Activated gamma-delta T cell (primary cell): ENCODE measurements around the gene FSD2.

Experiments
- DNase-seq: peaks from one replicate; lab custom pipeline; 2025; lab: John Stamatoyannopoulos, UW
- total RNA-seq, 2 donors: gene quantifications; one replicate each; lab custom pipeline; 2026; lab: John Stamatoyannopoulos, UW

Gene FSD2, protein sequence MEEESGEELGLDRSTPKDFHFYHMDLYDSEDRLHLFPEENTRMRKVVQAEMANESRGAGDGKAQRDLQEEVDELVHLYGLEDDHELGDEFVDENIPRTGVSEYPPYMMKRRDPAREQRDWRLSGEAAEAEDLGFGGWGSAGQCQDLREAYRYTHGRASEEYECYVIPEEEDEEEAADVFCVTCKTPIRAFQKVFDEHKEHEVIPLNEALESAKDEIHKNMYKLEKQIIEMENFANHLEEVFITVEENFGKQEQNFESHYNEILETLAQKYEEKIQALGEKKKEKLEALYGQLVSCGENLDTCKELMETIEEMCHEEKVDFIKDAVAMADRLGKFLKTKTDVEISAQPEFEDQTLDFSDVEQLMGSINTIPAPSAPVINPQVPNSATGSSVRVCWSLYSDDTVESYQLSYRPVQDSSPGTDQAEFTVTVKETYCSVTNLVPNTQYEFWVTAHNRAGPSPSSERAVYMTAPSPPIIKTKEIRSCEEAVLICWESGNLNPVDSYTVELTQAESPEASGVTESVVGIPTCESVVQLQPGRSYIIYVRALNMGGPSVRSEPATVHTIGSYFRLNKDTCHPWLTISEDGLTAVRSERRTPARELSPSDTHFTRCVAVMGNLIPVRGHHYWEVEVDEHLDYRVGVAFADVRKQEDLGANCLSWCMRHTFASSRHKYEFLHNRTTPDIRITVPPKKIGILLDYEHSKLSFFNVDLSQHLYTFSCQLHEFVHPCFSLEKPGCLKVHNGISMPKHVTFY
- total RNA-seq: 0 to 0.15 reads per million in 2 donors

DNA sequence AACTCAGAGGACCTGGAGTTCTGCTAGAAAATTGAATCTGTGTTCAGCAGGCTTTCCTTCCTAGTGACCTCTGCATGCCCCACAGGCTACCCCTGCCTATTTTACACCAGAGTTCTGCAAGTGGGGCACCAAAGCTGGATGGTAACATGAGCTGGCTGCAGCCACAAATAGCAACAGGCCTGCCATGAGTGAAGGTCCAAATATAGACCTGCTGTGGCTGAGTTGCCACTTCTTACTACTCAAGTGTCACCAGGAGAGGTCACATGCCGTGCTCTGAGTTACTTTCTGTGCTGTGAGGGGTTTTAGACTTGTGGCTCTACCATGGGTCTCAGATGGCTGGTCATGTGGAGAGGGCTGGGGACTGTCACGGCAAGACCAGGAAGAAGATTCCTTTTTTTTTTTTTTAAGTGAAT is at the start of gene FSD2:
Gene FSD2, minus strand, starts transcription at position 76 of the 413 bp plus-strand sequence. CDS start 18,679 bp downstream, outside the sequence.
- no peak for DNase-seq

DNA sequence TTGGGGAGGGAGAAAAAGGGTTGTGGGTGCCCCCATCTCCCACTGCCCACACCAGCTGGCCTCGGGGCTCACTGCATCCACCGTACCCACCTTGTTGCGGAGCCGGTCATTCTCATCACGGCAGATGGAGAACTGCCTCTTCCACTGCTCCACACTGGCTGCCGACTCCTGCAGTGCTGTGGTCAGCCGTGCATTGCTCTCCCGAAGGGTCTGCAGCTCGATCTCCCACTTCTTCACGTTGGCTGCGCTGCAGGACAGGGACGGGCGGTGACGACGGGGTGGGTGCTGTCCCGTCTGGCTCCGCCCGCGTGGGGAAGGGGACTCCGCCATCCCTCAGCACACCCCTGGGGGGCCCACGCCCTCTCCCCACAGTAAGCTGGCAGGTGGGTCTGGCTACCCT is 48.7 kb upstream of the FSD2 start:
- DNase-seq: no peak

DNA sequence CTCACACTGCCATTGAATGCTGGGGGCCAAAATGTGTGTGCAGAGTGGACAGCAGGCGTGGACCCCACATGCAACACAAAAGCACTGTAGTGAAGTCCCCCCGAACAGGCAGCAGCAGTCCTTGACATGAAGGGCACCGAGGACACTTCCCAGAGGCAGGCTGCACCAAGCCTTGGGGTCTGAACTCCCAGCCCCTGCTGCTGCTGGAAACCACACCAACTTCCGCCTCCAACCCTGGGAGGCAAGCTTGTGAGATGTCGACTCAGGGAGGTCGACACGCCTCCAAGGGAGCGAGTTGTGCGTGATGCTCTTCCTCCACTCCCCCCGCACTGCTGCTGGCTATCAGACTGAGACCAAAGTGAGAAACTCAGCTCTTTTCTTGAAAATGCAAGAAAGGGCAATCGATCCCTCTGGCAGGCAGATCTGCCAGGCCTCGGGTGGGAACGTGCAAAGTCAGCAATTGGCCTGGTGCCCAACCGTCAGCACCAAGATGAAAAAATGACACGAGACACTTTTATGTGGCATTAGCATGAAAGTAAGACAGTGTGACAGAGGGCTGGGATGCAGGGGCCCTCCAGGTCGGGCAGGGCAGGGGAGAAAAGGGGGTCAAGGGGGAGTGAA is 47.2 kb upstream of the FSD2 start:
- DNase-seq: no peak

DNA sequence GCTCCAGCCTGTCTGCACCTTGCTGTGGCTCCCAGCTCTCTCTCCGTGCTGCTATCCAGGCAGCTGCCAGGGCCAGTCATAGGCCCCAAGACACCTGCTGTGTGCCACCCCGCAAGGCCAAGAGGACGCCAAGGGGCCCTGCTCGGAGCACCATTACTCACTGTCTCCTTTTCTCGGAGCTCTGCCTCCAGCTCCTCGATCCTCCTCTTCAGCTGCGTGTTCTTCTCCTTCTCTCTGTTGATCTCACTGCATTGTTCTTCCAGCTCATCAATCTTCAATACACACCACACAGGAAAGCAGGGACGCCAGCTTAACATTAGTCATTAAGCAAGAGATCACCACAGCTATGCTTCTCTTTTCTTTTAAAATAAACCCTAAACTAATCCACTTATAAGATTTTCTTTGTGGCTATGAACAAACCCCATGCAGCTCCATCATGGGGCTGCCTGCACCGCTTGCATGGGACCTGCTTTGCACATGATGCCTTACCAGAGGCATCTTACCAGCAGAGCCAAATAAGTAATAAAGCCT is 46.2 kb upstream of the FSD2 start:
- DNase-seq: no peak

DNA sequence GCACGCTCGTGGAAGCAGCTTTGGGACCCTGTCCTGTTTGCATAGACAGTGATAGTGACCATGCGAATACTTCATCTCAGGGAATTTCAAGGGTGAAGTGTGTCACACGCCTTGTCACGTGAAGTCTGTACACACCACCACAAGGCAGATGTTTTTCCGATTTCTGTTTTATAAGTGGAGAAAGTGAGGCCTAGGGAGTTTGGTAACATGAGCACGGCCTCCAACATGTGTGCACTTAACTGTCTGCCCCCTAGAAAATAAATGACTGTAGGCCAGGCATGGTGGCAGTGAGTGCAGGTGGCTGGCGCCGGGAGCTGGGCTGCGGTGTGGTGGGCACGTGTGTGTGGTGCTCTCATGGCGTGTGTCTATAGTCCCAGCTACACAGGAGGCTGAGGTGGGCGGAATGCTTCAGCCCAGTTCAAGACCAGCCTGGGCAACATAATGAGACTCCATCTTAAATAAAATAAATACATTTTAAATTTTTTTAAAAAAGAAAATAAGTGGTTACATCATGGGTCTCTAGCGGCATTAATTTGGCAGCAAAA is 45.5 kb upstream of the FSD2 start:
- DNase-seq: no peak

DNA sequence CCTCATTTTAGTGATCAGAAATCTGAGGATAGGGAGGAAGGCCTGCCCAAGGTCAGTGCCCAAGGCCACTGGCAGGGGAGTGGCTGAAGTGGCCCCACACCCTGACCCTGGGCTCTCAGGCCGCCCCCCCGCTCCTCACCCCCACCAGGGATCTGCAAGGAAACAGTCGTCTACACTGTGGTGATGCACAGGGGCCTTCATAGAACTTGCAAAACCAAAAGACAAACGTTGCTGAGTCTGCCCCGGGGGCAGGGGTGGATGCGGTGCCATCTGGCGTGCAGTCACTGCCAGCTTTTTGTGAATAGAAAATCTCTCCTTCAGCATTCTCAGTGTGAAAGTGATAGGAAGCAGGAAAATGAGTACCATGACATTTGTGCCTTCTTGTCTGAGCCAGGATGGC is 44.9 kb upstream of the FSD2 start:
- DNase-seq: no peak

DNA sequence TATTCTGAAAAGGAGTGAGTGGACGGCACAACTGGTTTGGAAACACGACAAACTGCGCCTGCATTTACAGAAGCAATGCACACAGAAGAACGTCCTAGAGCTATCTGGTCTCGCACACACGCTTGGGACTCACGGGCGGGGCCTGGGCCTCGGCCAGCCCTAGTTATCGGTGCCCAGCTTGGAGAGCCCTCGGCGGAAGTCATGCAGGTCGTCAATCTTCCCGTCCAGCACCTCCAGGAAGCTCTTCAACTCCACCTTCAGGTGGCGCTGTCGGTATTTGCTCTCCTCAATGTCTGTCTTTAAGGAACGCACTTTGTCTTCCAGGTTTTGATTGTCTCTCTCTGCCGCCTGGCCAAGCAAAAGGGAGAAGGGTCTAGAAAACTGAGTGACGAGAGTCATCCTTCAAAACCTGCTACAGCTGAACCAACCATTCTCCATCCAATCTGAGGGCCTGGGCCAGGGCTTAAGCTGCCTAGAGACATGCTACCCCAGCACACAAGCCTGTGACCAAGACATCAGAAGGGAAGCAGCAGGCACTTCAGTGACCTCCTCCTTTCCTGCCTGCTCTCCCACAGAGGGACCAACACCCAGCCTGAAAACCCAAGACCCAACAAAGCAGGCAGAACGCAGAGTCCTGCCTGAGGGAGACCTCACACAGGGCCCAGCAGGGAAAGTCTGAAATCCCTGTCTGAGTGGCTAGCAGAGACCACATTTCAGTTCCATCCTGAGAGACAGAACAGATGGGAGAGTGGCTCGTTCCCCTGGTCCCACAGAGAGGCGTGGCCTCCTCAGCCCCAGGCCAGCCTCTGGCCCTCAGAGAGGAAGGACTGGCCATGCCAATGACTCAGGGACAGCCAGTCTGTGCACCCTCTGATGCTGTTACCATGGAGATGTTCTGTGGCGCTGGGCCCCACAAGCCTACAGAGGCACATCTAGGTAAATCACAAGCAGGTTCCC is 44.0 kb upstream of the FSD2 start:
- DNase-seq: no peak

DNA sequence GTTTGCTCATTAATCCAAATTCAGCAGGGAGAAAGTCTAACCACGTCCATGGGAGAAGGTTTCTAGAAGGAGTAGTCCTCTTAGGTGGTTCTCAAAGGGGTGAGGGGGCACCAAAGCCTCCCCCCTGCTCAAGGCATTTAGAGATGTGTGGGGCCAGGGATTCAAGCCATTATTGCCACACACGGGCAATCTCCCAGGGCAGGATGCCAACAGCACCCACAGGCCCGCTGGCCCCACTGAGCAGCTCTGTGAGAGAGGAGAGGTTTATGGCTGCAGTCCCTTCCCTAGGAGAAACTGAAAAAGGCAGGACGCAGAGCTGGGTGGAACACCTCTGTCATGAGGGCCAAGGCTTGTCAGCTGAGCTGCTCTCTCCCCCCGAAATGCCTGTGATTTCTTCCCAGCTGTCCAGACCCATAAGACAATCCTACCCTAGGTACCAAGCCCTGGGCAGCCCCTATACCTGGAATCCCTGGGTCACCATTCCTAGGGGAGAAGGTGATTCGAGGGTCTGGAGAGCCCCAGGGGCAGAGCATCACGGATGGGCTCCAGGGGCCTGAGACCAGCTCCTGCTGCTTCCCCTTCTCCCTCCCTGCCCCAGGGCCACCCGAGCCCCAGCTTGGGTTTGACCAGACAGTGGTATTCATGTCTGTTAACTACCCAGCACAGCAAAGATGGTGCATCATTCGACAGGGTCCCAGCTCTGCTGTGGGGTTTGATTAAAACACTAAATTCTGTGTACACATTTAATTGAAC is 42.5 kb upstream of the FSD2 start:
- DNase-seq: no peak

DNA sequence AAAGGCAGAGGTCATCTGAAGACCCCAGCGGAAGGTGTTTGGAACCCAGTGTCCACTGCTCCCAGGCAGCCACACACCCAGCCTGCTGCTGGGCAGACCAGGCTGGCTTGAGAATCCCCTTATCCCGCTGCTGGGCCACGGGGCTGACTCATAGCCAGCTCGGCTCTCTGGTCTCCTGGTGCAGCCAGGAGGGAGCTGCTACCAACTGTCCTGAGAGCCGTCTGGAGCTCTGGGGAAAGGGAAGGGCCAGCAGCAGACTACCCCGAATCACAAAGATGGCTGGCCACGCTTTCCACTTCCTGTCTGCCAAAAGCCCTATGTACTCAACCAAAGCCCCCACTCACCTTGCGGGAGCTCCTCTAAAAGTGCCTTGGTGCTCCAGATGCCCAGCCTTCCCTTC is 41.8 kb upstream of the FSD2 start:
- DNase-seq: no peak

DNA sequence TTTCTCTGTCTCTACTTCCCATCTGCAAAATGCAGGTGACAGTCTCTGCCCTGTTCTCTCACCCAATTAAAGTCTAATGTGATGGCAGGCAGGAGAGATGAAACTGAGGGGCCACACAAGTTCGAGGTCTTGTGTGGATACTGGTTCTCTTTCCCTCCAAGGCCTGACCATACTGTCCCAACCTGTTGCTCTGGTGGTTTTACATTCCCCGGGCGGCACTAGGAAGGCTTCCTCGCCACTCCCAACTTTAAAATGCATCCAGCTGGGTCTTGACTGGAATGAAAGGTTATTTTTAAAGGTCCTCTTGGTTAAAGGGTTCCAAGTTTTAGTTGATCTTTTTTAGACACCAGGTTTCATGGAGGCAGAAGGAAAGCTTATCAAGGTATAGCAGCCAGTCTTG is 40.8 kb upstream of the FSD2 start:
- no peak for DNase-seq

DNA sequence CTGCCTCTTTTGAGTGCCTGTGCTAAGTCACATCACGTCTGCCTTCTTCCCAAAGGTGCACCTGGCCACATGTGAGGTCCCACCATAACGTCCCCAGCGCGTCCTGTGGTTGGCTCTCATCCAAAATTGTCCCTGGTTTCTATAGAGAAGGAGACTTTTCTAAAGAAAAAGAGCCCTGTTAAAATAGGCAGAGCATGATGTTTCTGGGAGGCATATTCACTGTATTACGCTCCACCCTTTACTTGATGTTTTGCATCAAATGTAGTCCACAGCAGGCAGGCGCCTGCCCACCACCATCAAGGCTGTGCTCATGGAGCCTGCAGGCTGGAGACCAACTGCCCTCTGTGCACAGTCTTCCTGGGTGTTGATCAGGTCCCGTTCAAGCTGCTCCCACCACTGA is 39.8 kb upstream of the FSD2 start:
- DNase-seq: no peak

DNA sequence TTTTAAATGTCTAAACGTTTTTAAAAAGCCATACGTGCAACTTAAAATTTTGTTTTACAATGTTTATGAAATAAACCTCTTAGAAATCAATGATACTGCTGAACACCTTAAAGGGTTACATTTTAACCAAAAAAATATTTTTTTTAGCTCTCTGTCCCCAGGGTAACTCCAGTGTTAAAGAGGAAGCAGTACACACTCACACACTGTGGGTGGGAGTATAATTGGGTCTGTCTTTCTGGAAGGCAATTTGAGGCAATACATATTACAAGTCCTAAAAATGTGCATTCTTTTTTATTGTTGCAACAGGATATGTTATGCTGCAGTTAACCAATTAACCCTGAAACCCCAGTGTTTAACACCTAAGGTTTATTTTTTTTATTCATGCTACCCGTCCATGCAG is 37.7 kb upstream of the FSD2 start:
- no peak for DNase-seq

DNA sequence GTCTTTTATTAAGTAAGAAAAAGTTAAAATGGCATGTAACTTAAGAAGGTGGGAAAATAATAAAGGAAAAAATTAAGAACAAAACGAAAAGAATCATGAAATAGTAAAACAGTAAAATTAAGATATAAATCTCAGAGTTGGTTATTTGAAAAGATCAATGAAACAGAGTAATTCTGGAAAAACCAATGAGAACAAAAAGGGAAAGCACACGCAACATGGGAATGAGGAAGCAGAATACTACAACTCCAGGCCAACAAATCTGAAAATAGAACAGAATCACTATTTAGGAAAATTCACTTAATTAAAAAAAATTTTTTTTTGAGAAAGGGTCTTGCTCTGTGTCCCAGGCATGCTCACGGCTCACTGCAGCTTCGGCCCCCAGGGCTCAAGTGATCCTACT is 34.3 kb upstream of the FSD2 start:
- DNase-seq: no peak

DNA sequence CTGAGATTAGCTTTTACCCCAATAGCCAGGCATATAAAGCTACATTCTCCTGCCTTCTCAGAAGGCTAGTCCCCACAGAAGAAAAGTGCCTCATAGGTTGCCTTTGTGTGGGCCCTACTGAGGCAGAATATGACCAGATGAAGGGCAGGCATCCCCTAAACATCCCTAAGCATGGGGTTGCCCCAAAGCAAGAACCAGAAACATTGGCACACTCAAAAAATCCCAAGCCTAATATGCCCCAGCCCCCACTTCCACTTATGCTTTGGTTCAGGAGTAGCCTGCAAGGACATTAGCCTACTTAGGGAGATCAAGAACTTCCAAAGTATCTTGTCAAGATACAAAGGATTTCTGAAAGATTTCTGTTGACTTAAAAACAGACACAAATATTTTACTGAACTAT is 33.3 kb upstream of the FSD2 start:
- DNase-seq: no peak

DNA sequence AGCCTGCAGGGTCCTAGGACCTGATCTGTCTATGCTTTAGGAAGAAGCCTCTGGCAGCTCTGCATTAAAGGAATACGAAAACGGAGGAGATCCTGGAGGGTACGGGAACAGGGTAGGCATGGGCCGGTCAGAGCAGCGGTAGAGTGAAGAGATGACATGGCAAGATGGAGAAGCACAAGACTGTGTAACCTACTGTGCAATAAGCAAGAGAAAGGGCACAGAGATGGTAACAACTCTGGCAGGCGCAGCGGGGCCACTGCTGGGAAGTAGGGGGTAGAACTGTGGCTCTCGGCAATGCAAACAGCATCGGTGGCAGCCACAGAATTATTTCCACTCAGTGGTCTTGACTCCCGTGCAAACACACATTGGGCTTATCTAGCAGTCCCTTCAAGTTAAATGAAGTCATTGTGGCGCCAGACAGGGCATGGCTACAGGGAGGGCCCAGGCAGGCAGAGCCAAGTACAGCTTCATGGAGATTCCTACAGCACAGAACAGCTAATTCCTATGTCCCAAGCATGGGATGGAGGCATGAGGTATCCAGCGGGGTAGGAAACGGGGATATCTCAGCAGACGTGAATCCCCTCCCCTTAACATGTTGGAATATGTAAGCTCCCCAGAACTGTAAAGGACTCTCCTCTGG is 32.3 kb upstream of the FSD2 start:
- DNase-seq: no peak

DNA sequence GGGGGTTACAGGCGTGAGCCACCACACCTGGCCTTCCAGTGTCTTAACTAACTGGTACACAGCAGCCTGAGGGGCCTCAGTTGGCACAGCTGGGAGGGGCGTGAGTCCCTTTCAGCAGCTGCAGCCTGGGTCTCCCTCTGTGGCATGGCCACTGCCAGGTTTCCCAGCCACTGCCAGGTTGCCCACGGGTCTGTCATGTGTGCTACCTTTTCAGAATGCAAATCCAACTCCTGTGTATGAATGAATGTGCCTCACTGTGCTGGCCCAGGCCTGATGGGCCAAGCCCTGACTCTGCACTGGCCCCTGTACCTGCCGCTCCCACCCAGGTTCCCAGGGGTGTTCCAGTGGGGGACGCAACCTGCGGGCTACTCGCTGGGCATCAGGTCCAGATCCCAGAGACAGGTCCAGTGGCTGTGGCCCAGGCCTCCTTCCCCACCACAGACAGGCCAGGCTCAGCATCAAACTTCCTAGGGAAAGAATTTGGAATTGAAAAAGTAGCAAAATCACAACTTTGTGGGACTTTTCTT is 29.6 kb upstream of the FSD2 start:
- no peak for DNase-seq

DNA sequence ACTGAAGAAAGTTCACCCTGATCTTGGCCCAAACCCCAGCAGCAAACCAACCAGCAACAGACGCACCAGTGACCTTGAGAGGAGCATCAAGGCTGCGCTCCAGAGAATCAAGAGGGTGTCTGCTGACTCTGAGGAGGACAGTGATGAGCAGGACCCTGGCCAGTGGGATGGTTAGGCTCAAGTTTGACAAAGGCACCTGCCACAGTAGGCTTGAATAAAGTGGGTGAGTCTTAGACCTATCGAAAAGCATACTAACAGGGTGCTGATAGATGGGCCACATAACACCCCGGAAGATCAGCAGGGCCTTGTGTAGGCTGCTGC is 27.5 kb upstream of the FSD2 start:
- no peak for DNase-seq

DNA sequence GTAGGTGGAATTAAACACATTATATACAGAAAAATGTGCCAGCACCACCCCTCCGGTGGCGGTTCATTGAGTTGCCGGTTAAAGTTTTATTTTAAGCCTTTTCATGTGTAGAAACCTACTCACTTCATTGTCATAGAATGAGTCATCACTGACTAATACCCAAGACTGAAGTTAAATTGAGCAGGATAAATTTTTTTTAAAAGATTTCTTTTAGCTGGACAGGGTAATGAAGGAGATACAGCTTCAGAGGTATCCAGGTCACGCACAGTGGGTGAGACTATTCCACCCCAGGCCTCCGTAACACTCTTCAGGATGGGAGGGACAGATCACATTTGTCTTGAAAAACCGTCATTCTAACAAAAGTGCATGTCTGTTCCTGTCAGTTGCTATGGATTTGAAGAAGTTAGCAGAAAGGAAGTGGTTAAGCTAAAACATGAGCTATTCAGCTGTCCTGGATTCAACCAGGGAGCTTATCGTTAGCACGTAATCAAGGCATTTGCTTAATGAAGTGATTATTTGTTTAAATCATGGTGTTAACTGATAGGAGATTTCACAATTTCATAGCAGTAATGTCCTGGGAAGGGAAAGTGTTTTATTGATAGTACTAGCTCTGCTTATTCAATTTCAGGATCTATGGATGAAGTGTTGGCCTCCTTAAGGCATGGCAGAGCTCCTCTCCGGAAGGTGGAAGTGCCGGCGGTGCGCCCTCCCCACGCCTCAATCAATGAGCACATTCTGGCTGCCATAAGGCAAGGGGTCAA is 26.9 kb upstream of the FSD2 start:
- DNase-seq: no peak
